ENCODE results near the gene SATB1.

- TF ChIP-seq CTCF (IDR thresholded peaks at IDR 0.05): no peak
- no peak for TF ChIP-seq CHD2 (IDR thresholded peaks at IDR 0.05; ENCODE audit: low read length, partially characterized antibody)
- TF ChIP-seq NFE2L2 (conservative IDR thresholded peaks at IDR 0.05; ENCODE audit: low read length): no peak
- no peak for TF ChIP-seq BCL3 (IDR thresholded peaks at IDR 0.05)
- TF ChIP-seq RAD21 (conservative IDR thresholded peaks at IDR 0.05 in 1 of 2, IDR thresholded peaks at IDR 0.05 in 1 of 2): no peak
- TF ChIP-seq SMC3 (IDR thresholded peaks at IDR 0.05): no peak
- TF ChIP-seq MAX (IDR thresholded peaks at IDR 0.05): no peak
These were observed 22.1 kb downstream of the SATB1 start for GRCh38 chr3:18403061-18403460.
